Omental fat pad (tissue), 4 donors: ENCODE measurements around the gene MST1R. TPM values are rescaled to one million over a fixed set of nuclear protein-coding genes. Genes with fewer than 3 reads are reported as not detected.

ENCODE experiments used
- ATAC-seq: fragments of 150-250 bp; one replicate; pipeline ENCODE4 v1.9.1; 2016; ENCODE audit warnings: mild to moderate bottlenecking, moderate library complexity; ENCODE audit not compliant: low FRiP score
- DNase-seq: peaks from one replicate; pipeline ENCODE4 v3.0.0-alpha.2; 2019; ENCODE audit warnings: low spot score
- small RNA-seq: library from RNA; depleted of rRNA; stranded (forward); fragments of <200 nt; gene quantifications from one replicate; pipeline ENCODE3, GENCODE V24; 2016
- total RNA-seq, 4 donors: library from RNA; depleted of rRNA; stranded (reverse); fragments of >200 nt; gene quantifications; one replicate each; pipeline ENCODE4 v1.1.0, GENCODE V29; 2016
- TF ChIP-seq, protein P1 (sequence below), 3 donors: fragments of 450-650 bp; IDR thresholded peaks; one replicate each; pipeline ENCODE4 v1.5.1; 2016 to 2017; ENCODE audit warnings: antibody characterized with exemption in 3 of 3, mild to moderate bottlenecking in 3 of 3, moderate library complexity in 2 of 3

Gene MST1R
- total RNA-seq, 4 donors from 2014 or later, result 0.95 to 12.6 (median 5.6) TPM

DNA sequence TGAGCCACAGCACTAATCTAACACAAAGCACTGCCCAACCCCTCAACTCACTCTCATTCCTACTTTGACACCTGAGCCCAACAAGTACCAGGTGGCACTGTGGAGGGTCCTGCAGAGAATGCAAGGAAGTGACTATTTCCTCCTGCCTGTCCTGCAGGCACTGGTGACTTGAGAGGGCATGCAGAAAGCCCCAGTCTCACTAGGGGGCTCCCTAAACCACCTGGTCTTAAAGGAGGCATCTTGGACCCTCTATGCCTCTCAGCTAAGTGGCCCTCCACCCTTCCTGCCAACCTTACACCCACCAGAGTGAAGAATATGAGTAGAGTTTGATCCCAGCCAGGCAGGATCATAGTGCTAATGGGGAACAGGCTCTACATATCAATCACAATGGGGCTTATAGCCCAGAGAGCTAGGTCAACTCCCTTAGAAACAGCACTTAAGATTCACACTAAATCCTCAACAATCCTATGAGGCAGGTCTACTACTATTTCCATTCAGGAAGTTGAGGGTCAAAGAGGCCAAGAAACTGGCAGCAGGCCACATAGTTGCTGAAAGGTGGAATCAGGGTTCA, 62.5 kb downstream of the MST1R start:
- DNase-seq (no peak), ATAC-seq (no peak)
- TF ChIP-seq, protein P1, sequence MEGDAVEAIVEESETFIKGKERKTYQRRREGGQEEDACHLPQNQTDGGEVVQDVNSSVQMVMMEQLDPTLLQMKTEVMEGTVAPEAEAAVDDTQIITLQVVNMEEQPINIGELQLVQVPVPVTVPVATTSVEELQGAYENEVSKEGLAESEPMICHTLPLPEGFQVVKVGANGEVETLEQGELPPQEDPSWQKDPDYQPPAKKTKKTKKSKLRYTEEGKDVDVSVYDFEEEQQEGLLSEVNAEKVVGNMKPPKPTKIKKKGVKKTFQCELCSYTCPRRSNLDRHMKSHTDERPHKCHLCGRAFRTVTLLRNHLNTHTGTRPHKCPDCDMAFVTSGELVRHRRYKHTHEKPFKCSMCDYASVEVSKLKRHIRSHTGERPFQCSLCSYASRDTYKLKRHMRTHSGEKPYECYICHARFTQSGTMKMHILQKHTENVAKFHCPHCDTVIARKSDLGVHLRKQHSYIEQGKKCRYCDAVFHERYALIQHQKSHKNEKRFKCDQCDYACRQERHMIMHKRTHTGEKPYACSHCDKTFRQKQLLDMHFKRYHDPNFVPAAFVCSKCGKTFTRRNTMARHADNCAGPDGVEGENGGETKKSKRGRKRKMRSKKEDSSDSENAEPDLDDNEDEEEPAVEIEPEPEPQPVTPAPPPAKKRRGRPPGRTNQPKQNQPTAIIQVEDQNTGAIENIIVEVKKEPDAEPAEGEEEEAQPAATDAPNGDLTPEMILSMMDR (IDR thresholded peaks at IDR 0.05), result no peak

DNA sequence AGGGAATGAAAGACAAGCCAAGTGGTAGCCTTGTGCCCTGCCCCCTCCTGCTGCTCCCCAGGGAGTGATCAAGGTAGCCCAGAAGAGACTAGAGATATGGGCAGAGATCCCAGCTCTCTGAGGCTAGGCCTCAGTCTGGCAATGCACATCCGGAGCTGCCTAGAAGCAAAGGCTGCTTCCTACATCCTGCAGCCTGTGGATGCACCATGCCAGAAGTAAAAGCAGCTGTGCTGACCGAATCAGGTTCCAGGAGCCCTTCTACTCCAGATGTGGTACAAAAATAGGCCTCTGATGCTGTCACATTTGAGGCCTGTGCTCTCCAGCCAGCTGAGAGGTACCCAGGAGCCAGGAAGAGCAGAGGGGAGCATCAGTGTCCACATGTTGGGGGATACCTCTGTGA, 63.3 kb downstream of the MST1R start:
- TF ChIP-seq, protein P1 (IDR thresholded peaks at IDR 0.05), result no peak
- DNase-seq (no peak), ATAC-seq (no peak)

DNA sequence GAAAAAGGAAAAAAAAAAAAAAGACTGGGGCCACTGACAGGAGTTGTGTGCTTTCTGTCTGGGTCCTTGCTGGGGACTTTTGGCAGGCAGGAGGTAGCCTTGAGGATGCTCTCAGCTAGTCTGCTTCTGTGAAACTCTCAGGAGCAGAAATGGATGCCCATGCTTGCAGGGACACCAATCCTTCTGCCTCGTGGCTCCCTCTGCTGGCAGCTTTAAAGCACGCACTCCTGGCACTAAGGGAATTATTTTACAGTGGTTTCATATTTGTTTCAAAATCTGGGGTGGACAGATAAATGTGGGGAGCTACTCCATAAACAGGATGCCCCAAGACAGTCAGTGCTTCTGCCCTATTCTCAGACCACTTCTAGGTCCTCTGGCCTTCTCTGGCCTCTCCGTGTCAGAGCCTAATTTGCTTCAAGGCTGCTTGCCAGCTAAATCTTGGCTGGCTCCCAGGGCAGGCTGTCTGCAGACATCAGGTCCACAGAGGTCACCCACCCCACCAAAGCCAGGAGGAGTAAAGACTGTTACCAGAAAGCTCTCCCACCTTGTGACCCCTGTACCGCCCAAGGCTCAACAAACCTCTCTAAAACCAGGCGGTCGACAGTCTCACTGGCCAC, 64.4 kb downstream of the MST1R start:
- peak; percentile 65 for DNase-seq
- TF ChIP-seq, protein P1 (IDR thresholded peaks at IDR 0.05), result peak in 2 of 3 donors; percentile 36 to 66
- ATAC-seq, result peak; percentile 67

Small RNA genes within 50 kb of the gene (small RNA-seq; reads per million reads assigned to genes)
- not detected for gene RN7SL217P

Other genes with a start within 250 kb of the MST1R start
- gene APEH, start 229.5 kb downstream of the MST1R start, total RNA-seq, result 10 to 100 TPM; 46.7 to 60.8 (median 55.0) TPM
- gene MST1, start 214.4 kb downstream of the MST1R start, total RNA-seq, result 10 to 100 TPM in 3 of 4 donors, 1 to 10 TPM in 1; 3.5 to 94.1 (median 25.0) TPM
- gene RNF123, start 214.3 kb downstream of the MST1R start, total RNA-seq, result 10 to 100 TPM; 22.2 to 28.7 (median 26.7) TPM
- 1 to 10 TPM in 3 of 4 donors, under 1 TPM in 1; 0.82 to 2.9 (median 2.3) TPM for gene AMIGO3, start 184.2 kb downstream of the MST1R start, total RNA-seq
- gene GMPPB, start 179.9 kb downstream of the MST1R start, total RNA-seq, result 10 to 100 TPM; 15.6 to 31.7 (median 27.3) TPM
- gene IP6K1, start 117.3 kb downstream of the MST1R start, total RNA-seq, result 10 to 100 TPM; 30.5 to 41.3 (median 35.8) TPM
- 1 to 10 TPM in 1 of 4 donors, under 1 TPM in 1, not detected in 2; 0.36 to 6.0 TPM for gene CDHR4, start 104.0 kb downstream of the MST1R start, total RNA-seq
- 1 to 10 TPM in 2 of 4 donors, under 1 TPM in 2; 0.74 to 9.9 (median 2.4) TPM for gene INKA1, start 100.6 kb downstream of the MST1R start, total RNA-seq
- gene UBA7, start 89.9 kb downstream of the MST1R start, total RNA-seq, result 10 to 100 TPM; 33.6 to 85.4 (median 38.1) TPM
- 1 to 10 TPM in 3 of 4 donors, not detected in 1; 1.0 to 1.8 (median 1.6) TPM for gene TRAIP, start 47.3 kb downstream of the MST1R start, total RNA-seq
- not detected for gene CAMKV, start 34.0 kb downstream of the MST1R start, total RNA-seq
- gene MON1A, start 25.9 kb upstream of the MST1R start, total RNA-seq, result 10 to 100 TPM in 2 of 4 donors, 1 to 10 TPM in 2; 7.1 to 16.6 (median 10.5) TPM
- 100 to 1,000 TPM in 1 of 4 donors, 10 to 100 TPM in 3; 62.3 to 137 (median 88.4) TPM for gene RBM6, start 36.3 kb upstream of the MST1R start, total RNA-seq
- 100 to 1,000 TPM; 143 to 308 (median 190) TPM for gene RBM5, start 185.0 kb upstream of the MST1R start, total RNA-seq